KOPT-K1 (cell line): ENCODE results near the gene AFG3L2.
"Not testable (repeated sequence)": the region's sequence is repeated elsewhere in the genome, so short reads cannot be mapped to it uniquely, and the experiment has no call there.

Source experiments
- H3K27ac ChIP-seq: fragments of 200-600 bp; sonication (generic); 2 replicates; pipeline ENCODE4 v1.5.1; 2016; ENCODE audit warnings: antibody characterized with exemption, mild to moderate bottlenecking, low read depth, low read length; ENCODE audit not compliant: poor library complexity, severe bottlenecking
- H3K36me3 ChIP-seq: fragments of 200-600 bp; sonication (generic); 2 replicates; pipeline ENCODE4 v1.5.1; 2017; ENCODE audit warnings: antibody characterized with exemption, mild to moderate bottlenecking, low read length, moderate library complexity; ENCODE audit not compliant: insufficient read depth
- H3K9me3 ChIP-seq: fragments of 200-600 bp; sonication (generic); 2 replicates; pipeline ENCODE4 v1.5.1; 2017; ENCODE audit warnings: antibody characterized with exemption, low read length, mild to moderate bottlenecking; ENCODE audit not compliant: insufficient read depth, poor library complexity, severe bottlenecking

The AFG3L2 gene

GRCh38 chr18:12382221-12382814, 5.3 kb upstream of the AFG3L2 start:
- not testable (repeated sequence) for H3K27ac ChIP-seq, H3K9me3 ChIP-seq, H3K36me3 ChIP-seq

GRCh38 chr18:12378198-12378558, 1.2 kb upstream of the AFG3L2 start:
- peak overlapping the region; percentile 53 for H3K27ac ChIP-seq
- H3K9me3 ChIP-seq = not testable (repeated sequence)
- peaks cover 12% of the 10 kb centered on the region; the same call in 1 of the 2 replicates for H3K36me3 ChIP-seq

GRCh38 chr18:12377556-12378197, 650 bp upstream of the AFG3L2 start:
- H3K27ac ChIP-seq = peak overlapping the region; percentile 53
- peaks cover 12% of the 10 kb centered on the region; the same call in 1 of the 2 replicates for H3K36me3 ChIP-seq
- H3K9me3 ChIP-seq = no peaks in the 10 kb centered on the region

DNA sequence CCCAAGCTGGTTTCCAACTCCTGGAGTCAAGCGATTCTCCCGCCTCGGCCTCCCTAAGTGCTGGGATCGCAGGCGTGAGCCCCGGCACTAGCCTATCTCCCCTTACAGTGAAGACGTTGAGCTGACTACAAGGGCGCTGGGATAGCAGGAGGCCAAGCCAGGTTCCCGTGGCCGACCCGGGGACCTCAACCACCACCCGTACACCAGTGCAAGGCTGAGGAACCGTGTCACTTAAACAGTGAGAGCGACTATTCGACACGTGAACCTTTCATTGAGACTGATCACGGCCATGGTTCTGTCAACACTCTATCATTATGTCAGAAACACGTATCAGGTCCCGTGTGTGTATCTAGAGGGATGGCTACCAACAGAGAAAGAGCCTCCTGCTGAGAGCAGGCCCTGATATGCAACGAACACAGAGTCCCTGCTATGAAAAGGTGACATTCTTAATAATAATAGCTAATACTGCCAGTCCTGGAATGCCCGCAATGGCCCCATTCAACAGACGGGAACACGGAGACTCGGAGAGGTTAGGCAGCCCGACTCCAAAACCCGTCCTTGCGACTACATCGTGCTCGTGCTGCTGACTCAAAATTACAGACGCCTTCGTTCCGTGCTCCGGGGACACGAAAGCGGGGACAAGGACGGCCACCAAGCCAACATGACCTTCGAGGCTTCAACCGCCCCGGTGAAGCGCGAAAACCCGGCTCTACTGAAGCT, 833 bp downstream of the AFG3L2 start:
- Histone ChIP-seq H3K36me3 (peaks cover 12% of the 10 kb centered on the region), H3K9me3 (no peaks in the 10 kb centered on the region), H3K27ac (peak overlapping the region; percentile 92)

DNA sequence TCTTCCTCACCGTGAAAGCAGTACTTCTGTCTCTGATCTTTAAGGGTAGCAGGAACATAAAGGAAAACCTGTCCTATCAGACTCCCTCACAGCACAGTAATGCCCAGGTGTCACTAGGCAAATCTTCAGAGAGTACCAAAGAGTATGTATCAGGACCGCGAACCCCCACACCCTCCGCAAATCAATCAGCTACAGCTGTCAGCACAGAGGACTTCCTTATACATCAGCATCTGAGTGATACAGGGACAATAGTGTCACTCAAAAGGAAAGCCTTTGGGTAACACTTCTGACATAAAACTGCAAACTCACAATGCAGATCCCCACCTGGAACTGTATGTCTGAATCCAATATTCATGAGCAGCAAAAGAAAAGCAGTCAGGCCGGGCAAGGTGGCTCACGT, 2.6 kb downstream of the AFG3L2 start:
- no peaks in the 10 kb centered on the region for H3K9me3 ChIP-seq
- H3K36me3 ChIP-seq = peaks cover 28% of the 10 kb centered on the region
- H3K27ac ChIP-seq = no peak overlapping the region

DNA sequence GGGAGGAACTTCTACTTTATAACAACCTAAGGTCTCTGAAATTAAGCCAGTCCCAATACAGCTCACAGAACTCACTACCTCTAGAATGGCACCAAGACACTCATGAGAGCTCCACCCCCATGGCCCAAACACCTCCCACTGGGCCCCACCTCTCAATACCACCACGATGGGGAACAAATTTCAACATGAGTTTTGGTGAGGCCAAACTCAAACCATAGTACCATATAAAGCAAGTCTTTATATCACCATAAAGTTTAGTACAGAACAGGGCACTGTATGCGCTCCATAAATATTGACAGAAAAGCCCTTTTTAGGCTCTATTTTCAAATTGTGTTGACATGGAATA, 3.3 kb downstream of the AFG3L2 start:
- Histone ChIP-seq H3K9me3 (no peaks in the 10 kb centered on the region), H3K27ac (no peak overlapping the region), H3K36me3 (peaks cover 34% of the 10 kb centered on the region)

DNA sequence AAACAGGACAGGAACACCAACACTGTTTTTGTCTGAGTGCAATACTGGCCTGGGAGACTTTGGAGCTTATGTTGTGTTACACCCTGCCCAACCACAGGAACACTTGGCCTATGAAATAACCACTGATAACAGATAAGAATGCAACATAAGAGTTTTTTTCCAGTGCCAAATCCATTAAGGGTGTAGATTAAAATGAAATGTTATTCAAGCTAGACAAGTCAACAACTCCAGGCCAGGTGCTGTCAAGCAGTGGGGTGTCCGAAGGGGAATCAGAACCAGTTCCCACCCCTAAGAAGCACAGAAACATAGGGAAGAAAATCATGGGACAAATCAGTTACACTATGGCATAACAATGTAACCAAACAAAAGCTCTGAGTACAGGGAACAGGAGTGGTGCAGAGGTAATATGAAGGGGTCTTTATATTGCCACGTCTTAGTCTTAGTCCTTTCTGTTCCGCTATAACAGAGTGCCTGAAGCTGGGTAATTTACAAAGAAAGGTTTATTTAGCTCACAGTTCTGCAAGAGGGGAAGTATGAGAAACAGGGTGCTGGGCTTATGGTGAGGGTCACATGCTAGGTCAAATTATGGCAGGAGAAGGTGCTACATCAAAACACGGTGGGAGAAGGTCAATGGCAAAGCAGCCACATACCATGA, 3.8 kb downstream of the AFG3L2 start:
- H3K36me3 ChIP-seq = peaks cover 39% of the 10 kb centered on the region
- no peak overlapping the region for H3K27ac ChIP-seq
- H3K9me3 ChIP-seq = no peaks in the 10 kb centered on the region

DNA sequence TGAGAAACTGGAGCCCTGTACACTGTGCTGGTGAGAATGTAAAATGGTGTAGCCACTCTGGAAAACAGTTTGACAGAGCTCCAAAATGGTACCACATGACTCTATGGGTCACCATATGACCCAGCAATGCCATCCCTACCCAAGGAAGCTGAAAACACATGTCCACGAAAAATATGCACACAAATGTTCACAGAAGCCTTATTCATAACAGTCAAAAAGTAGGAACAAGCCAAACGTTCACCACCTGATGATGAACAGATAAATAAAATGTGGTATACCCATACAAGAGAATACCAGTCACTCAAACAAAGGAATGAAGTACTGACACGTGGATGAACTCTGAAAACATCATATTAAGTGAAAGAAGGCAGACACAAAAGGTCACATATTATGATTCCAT, 4.6 kb downstream of the AFG3L2 start:
- H3K36me3 ChIP-seq = peaks cover 46% of the 10 kb centered on the region

GRCh38 chr18:12371590-12371989, 5.4 kb downstream of the AFG3L2 start:
- peaks cover 54% of the 10 kb centered on the region for H3K36me3 ChIP-seq
- no peak overlapping the region for H3K27ac ChIP-seq
- H3K9me3 ChIP-seq = no peaks in the 10 kb centered on the region

More for the DNA sequence above, 4.6 kb downstream of the AFG3L2 start:
- no peak overlapping the region for H3K27ac ChIP-seq
- no peaks in the 10 kb centered on the region for H3K9me3 ChIP-seq

GRCh38 chr18:12369211-12369610, 7.8 kb downstream of the AFG3L2 start:
- no peak overlapping the region for H3K27ac ChIP-seq
- H3K36me3 ChIP-seq = peaks cover 68% of the 10 kb centered on the region
- no peaks in the 10 kb centered on the region for H3K9me3 ChIP-seq

DNA sequence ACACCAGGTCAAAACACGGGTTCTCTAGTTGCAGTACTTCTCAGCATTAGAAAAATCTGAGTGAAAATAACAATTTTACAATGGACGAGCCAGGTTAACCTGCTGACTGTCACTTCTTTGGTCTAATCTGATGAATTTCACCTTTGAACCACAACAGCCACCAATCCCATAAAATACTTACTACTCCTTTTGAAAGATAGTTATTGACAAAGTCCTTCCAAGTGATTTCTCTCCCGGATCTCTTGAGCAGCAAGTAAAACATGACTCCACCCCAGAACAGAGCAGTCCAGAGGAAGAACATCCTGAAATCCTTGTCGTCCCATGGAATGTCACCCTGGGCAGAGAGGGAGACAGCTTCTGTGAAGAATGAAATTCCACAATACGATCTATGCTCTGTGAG, 10.2 kb downstream of the AFG3L2 start:
- H3K36me3 ChIP-seq = peaks cover 90% of the 10 kb centered on the region
- H3K9me3 ChIP-seq = no peaks in the 10 kb centered on the region
- no peak overlapping the region for H3K27ac ChIP-seq

DNA sequence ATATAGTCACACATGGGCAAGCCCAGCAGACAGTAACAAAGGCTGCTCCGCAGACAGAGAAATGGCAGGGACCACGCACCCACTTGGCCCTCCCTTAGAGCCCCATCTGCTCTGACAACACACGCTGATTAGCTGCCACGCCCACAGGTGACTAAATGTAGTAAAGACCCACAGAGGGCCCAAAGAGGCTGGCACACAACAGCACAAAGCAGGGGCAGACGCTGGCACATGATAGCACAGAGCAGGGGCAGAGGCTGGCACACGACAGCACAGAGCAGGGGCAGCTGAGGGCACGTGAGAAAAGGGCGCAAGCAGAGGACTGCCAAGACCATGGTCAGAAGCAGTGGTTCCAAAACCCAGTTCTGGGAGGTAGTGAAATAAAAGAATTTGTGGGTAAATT, 10.6 kb downstream of the AFG3L2 start:
- Histone ChIP-seq H3K27ac (no peak overlapping the region), H3K36me3 (peaks cover 94% of the 10 kb centered on the region), H3K9me3 (no peaks in the 10 kb centered on the region)

DNA sequence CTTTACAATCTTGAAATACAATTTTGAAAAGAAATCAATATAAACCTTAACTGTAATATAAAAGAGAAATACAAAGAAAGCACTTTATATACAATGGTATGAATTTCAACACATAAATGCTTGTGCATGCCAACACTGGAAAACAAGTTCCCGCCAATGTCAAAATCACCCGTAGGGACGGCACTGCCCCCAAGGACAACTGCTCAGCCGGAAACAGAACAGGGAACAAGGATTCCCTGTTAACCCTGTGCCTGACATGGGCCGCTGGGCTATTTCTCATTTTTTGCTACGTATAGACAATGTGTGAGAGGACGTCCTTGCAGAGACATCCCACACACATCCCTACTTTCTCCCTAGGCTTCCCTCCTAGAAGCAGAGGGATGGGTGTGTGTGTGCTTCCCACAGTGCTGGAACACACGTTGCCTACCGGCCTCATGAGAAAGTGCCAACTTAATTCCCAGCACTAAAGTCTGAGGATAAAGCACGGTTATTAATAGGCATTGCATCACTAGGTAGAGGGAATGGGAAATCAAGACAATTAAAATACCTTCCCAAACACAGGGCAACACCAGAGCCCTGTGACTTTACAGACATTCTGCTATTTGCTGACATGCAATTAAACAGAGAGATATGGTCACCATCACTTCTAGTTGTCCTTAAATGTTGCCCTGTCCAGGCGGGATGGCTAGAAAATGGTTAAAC, 14.4 kb downstream of the AFG3L2 start:
- H3K27ac ChIP-seq = no peak overlapping the region
- peaks cover 100% of the 10 kb centered on the region for H3K36me3 ChIP-seq
- H3K9me3 ChIP-seq = no peaks in the 10 kb centered on the region

DNA sequence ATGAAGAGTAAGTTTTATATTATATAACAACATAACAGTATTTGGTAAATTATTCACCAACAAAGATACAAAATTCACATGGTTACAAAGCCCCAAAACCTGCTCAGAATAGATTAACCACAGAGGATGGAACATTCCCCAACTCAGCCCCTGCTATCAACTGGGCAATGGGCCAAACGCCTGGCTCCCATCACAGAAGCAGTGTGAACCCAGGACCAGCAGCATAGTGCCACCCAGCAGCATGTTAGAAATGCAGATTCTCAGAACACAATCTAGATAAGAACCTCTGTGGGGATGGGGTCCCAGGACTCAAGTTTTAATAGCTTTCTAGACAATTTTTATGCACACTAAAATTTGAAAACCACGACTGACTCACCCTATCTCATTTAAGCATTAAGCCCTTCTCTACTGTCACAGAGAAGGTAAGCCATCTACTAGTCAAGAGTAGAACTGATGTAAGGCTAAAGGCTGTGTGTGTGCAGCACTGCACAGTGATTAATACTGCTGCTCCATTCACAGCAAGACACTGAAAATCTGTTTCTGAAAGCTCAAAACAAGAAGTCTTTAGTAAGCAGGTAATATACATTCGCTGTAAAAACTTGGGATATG, 15.2 kb downstream of the AFG3L2 start:
- Histone ChIP-seq H3K36me3 (peaks cover 100% of the 10 kb centered on the region), H3K27ac (no peak overlapping the region), H3K9me3 (no peaks in the 10 kb centered on the region)
